NB4 (cell line): ENCODE data around the gene IGF1R.

Experiments used
- DNase-seq: peaks from one replicate; pipeline ENCODE4 v3.0.0; 2010; ENCODE audit warnings: low read depth
- H3K4me3 ChIP-seq: one replicate; pipeline ENCODE4 v1.5.1; 2011; ENCODE audit warnings: mild to moderate bottlenecking, low read depth, low read length, moderate library complexity
- CTCF ChIP-seq: IDR thresholded peaks from one replicate; pipeline ENCODE4 v1.5.1; 2012; ENCODE audit warnings: low read depth, low read length
- MAX ChIP-seq: IDR thresholded peaks from 2 replicates; pipeline ENCODE4 v1.6.1; 2011; ENCODE audit warnings: low read depth, low read length
- MYC ChIP-seq: IDR thresholded peaks from 2 replicates; pipeline ENCODE4 v1.6.1; 2011; ENCODE audit warnings: low read depth, low read length
- POLR2A ChIP-seq: IDR thresholded peaks from 2 replicates; pipeline ENCODE4 v1.6.1; 2011; ENCODE audit warnings: mild to moderate bottlenecking; ENCODE audit not compliant: insufficient read length; ENCODE audit errors: extremely low read depth

IGF1R gene

DNA sequence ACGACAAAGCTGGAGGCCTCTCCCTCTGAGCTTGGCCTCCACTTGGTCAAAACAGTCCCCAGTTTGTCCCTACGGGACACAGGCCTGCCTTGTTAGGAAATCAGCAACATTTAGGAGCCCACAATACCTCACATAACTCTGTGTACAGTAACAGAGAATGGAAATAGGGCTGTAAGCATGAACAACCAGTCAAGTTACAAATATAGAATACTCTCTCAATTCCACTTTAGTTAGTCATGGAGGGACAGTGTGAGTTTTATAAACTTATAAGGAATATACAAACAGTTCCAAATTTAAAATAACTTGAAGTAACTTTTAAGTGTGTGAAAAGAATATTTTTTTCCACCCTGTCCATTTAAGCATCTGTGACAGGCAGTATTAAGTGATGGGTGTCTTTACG lies 229.8 kb downstream of the IGF1R start:
- no peak overlapping the region for H3K4me3 ChIP-seq
- TF ChIP-seq MYC (no peak), MAX (no peak), CTCF (no peak), POLR2A (no peak)
- no peak for DNase-seq

GRCh38 chr15:98878862-98879261 lies 230.5 kb downstream of the IGF1R start:
- DNase-seq, result no peak
- TF ChIP-seq MAX, result no peak
- no peak for TF ChIP-seq CTCF
- no peak for TF ChIP-seq POLR2A
- no peak for TF ChIP-seq MYC
- no peak overlapping the region for H3K4me3 ChIP-seq

DNA sequence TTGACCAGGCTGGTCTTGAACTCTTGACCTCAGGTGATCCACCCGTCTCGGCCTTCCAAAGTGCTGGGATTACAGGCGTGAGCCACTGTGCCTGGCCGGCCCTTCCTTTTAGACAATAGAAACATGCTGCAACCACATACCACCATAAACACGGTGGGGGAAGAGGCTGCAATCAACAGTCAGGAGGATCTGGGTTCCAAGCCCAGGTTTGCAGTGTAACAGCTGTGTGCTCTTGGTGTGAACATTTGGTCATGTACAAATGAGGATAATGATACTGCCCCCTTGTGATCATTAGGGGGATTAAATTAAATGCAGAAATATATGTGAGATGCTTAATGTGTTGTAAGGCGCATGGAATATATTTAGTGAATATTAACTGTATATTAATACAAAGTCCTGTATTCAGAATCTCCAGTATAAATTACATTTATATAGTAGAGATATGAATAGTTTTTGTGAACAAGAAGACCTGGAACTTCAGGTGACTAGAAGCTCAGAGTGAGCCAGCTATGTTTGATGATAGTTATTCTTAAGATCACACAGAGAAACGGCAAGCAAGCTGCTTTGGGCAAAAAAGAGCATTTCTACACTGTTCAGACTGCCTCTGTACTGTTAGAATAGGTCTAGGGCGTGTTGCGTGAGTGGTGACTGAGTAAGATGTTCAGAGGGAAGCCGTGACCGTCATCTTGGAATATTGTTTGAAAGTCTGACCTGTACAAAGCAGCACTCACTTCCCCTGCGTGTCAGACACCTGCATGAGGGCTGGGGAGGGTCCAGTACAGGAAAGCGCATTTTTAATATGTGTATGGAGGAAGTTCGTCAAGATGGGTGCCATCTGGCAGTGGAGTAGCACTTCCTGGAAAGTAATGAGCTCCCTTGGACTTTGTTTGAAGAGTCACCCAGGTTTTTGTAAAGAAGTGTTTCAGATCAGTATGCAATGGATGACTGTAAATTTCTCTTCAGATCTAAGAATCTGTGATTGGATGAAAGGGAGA lies 233.5 kb downstream of the IGF1R start:
- H3K4me3 ChIP-seq, result no peak overlapping the region
- 0 out of 2 replicates have a peak, but pooled peaks have one; percentile 9 for TF ChIP-seq MYC
- TF ChIP-seq POLR2A, result no peak
- TF ChIP-seq MAX, result peak; percentile 41; the same call in 1 of the 2 replicates
- TF ChIP-seq CTCF, result peak; percentile 38
- DNase-seq, result peak; percentile 88

DNA sequence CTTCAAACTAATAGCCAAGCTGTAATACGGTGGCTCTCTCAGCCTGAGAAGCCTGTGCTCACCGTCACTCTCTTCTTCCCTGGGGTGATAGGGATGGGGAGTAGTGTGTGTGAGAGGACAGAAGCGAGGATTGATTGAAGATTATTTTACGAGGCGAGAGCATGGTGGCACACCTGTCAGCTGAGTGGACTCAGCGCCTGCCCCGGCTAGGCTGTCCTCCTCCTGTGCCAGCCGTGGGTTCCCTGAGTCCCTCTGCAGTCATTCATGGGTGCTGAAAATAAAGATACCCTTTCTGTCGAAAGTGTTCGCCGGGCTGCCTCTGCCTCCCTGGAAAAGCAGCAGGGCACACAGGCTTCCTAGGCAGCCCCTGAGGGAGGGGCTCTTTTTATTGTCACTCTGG lies 235.1 kb downstream of the IGF1R start:
- no peak overlapping the region for H3K4me3 ChIP-seq
- no peak for DNase-seq
- no peak for TF ChIP-seq POLR2A
- no peak for TF ChIP-seq MYC
- TF ChIP-seq CTCF, result no peak
- no peak for TF ChIP-seq MAX

DNA sequence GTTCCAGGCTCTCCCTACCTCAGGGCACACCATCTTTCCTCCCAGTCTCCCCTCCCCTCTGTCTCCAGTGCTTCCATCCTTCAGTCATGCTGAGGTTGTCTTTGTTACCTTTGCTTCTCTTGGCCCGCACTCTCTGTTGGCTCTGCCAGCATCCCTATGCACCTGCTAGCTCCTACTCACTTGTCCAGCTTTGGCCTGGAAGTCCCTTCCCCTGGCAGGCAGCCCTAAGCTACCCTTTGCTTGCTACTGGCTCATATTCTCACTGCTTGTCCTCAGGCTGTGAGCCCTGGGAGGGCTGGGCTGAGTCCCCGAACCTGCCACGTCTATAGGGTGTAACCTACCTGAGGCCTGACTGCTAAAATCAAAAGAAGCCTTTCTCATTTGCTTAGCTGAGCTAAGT lies 236.6 kb downstream of the IGF1R start:
- no peak overlapping the region for H3K4me3 ChIP-seq
- no peak for DNase-seq
- TF ChIP-seq MYC, result no peak
- TF ChIP-seq POLR2A, result no peak
- TF ChIP-seq MAX, result no peak
- no peak for TF ChIP-seq CTCF
